Muscle of arm (tissue), 14 donors: ENCODE measurements around the gene C1QL1. TPM values are rescaled to one million over a fixed set of nuclear protein-coding genes. Genes with fewer than 3 reads are reported as not detected.

ENCODE experiments used
- DNase-seq: peaks from one replicate; pipeline ENCODE4 v3.0.0-alpha.2; 2013
- long read RNA-seq, 11 donors: transcript quantifications; one replicate each; lab custom pipeline, GENCODE V29; 2026
- polyA plus RNA-seq, 12 donors: library from polyadenylated mRNA; unstranded; fragments of 120-200 nt; gene quantifications; one replicate each; pipeline ENCODE4 v1.2.1, GENCODE V29; 2013; ENCODE audit not compliant: insufficient read length in 12 of 12

C1QL1 gene
- 1 to 10 TPM in 11 of 12 donors, not detected in 1; 1.2 to 8.8 (median 1.9) TPM for polyA plus RNA-seq
- long read RNA-seq, donor 1, transcript C1QL1-201 (2 exons, 1,295 nt): major isoform, 21 of 21 reads
- long read RNA-seq, donor 1, partial matches to known transcripts: 0 of 21 reads
- long read RNA-seq, donor 1, other reads (novel, unspliced or antisense): 0 of 21 reads
- long read RNA-seq, donor 2, partial matches to known transcripts: 0 of 1 reads
- long read RNA-seq, donor 2, other reads (novel, unspliced or antisense): 0 of 1 reads
- long read RNA-seq, donor 3, partial matches to known transcripts: 0 of 2 reads
- long read RNA-seq, donor 3, other reads (novel, unspliced or antisense): 0 of 2 reads
- long read RNA-seq, donor 4: 0 reads
- long read RNA-seq, donor 5, partial matches to known transcripts: 0 of 2 reads
- long read RNA-seq, donor 5, other reads (novel, unspliced or antisense): 0 of 2 reads
- long read RNA-seq, donor 6, partial matches to known transcripts: 0 of 1 reads
- long read RNA-seq, donor 6, other reads (novel, unspliced or antisense): 0 of 1 reads
- long read RNA-seq, donor 7, partial matches to known transcripts: 0 of 1 reads
- long read RNA-seq, donor 7, other reads (novel, unspliced or antisense): 0 of 1 reads
- long read RNA-seq, donor 8, partial matches to known transcripts: 0 of 1 reads
- long read RNA-seq, donor 8, other reads (novel, unspliced or antisense): 0 of 1 reads
- long read RNA-seq, donor 9: 0 reads
- long read RNA-seq, donor 10, partial matches to known transcripts: 0 of 3 reads
- long read RNA-seq, donor 10, other reads (novel, unspliced or antisense): 0 of 3 reads
- long read RNA-seq, donor 11, partial matches to known transcripts: 0 of 2 reads
- long read RNA-seq, donor 11, other reads (novel, unspliced or antisense): 0 of 2 reads

DNA sequence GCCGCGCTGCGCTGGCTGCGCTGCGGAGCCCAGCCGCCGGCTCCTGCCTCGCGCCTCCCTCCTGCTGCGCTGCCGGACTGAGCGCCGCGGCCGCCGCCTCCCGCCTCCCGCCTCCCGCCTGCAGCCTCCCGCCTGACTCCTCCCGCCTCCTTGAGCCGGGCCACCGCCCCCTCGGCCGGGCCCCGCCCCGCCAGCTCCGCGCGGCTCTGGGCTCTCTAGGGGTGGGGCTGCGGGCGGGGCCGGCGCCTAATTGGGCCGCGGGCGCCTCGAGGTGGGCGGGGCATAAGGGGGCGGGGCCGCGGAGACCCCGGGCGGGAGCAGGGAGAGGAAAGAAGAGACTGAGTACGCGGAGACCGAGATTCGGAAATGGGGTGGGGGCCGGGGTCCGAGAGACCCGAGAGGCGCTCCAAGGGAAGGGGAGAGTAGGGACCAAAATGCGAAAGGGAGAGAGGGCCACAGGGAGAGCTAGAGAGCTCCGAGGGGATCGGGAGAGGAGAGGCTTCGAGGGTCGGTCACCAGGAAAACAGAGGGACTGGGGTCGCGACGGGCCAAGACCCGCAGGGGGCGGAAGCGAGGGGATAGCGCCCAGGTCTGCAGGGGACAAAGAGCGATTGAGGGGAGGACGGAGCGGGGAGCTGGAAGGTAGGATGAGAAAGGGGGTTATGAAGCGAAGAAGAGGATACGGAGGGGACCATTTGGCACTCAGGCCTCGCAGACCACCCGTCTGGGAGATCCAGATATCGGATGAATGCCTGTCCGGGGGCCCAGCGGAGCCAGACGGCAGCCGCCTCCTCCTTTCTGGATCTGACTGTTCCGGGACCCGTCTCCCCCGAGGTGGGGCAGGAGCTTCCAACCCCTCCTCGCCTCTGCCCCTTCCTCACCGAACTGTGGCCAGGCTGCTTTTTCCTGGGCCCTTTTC, at the start of gene C1QL1:
Gene C1QL1, minus strand, starts transcription at position 79 of the 919 bp plus-strand sequence. CDS start 255 bp downstream, outside the sequence.
- DNase-seq: peak; percentile 89

DNA sequence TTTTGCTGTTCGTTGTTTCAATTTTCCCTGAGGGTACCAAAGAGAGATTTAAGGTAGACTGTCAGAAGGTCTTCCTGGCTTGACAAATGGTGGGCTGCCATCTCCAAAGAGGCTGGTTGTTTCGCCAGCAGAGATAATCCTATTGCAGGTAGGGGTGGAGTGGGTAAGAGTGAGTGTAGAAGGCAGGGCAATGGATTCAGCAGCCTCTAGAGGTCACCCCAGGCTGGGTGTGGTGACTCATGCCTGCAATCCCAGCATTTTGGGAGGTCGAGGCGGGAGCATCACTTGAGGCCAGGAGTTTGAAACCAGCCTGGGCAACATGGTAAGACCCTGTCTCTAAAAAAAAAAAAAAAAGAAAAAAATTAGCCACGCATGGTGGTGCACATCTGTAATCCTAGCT, 48.7 kb upstream of the C1QL1 start:
- DNase-seq: no peak

GRCh38 chr17:45016237-45016636, 48.1 kb upstream of the C1QL1 start:
- DNase-seq: no peak

GRCh38 chr17:45013021-45013997, 45.2 kb upstream of the C1QL1 start:
- DNase-seq: no peak

- no peak for DNase-seq
Observed at GRCh38 chr17:45011767-45012166, 43.7 kb upstream of the C1QL1 start.

GRCh38 chr17:45009676-45010467, 41.8 kb upstream of the C1QL1 start:
- no peak for DNase-seq

GRCh38 chr17:45008216-45008615, 40.1 kb upstream of the C1QL1 start:
- DNase-seq: no peak

DNA sequence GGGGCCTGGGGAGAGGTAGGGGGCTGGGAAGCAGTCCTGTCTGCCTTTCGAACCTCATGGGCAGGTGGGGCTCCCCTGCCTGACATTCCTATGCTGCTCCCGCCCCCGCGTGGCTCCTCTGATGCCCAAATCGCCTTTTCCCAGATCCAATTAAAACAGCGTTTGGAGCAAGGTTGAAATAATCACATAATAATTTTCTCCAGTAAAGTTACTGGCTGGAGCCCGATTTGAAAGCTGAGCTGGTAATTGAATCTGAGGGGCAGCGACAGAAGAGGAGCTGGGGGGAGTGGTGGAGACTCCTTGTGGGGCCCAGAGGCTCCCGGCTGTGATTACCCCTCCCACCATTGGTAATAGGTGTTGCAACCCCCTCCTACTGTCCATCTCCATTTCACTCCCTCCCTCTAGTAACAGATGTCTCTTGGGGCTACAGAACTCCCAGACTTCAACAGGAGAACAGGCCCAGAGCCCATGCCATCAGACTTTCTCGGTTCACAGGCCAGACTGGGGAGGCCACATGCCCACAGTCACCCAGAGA, 38.9 kb upstream of the C1QL1 start:
- DNase-seq: no peak

- DNase-seq: no peak
Observed at GRCh38 chr17:45005700-45006099, 37.6 kb upstream of the C1QL1 start.

GRCh38 chr17:45004388-45004787, 36.3 kb upstream of the C1QL1 start:
- no peak for DNase-seq

- DNase-seq: no peak
Observed at GRCh38 chr17:45003877-45004276, 35.8 kb upstream of the C1QL1 start.

DNA sequence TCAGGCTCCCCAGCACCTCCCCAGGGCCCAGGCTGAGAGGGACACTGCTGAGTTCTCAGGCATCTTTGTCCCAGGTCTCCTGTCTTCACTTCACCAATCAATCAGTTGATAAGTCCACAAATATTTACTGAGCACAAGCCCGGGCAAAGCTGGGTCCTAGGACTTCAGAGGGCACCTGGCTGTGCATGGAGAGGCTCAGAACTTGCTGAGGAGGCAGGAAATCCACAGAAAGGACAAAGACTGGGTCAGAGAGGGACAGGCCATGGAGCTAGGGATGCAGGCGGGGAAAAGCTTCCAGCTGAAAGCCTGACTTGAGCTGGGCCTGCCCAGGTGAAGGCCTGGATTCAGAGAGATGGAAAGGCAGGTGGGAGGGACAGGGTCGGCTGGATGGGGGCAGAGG, 33.2 kb upstream of the C1QL1 start:
- DNase-seq: no peak

DNA sequence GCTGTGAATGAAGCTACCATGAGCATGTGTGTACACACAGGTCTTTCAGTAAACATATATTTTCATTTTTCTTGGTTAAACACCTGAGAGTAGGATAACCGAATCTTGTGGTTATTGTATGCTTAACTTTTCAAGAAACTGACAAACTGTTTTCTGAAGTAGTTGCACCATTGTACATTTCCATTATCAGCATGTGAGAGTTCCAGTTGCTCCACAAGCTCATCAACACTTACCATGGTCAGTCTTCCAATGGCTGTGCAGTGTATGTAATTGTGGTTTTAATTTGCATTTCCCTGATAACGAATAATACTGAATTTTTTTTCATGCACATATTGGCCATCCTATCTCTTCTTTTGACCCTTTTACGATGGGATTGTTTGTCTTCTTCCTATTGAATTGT, 31.3 kb upstream of the C1QL1 start:
- no peak for DNase-seq

GRCh38 chr17:44998646-44999045, 30.5 kb upstream of the C1QL1 start:
- DNase-seq: no peak

GRCh38 chr17:44997733-44998520, 29.8 kb upstream of the C1QL1 start:
- no peak for DNase-seq

GRCh38 chr17:44996304-44996703, 28.2 kb upstream of the C1QL1 start:
- no peak for DNase-seq

DNA sequence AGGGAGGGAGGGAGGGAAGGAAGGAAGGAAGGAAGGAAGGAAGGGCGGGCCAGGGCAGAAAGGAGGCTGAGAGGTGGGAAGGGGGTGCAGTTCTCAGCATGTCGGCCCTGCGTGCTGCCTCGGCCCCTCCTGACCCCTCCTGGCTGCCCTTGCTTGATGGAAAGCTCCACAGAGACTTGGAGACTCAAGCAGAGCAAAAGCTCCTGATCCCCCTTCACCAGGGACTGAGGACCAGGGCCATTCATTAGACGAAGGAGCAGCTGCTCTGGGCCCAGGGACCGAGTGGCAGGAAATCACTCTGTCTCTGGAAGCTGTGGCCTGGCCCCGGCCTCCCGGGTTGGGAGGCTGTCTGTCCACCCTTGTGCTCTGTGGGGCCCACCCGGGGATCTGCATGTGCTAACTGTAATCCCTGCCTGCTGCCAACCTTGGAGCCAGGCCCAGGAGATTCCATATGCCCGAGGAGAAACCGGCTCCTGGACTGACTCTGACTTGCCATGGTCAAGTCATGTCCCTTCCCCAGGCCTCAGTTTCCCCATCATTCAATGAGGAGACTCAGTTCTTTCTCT, 27.4 kb upstream of the C1QL1 start:
- no peak for DNase-seq
